ENCODE results near the gene DAP3.

Gene DAP3

DNA sequence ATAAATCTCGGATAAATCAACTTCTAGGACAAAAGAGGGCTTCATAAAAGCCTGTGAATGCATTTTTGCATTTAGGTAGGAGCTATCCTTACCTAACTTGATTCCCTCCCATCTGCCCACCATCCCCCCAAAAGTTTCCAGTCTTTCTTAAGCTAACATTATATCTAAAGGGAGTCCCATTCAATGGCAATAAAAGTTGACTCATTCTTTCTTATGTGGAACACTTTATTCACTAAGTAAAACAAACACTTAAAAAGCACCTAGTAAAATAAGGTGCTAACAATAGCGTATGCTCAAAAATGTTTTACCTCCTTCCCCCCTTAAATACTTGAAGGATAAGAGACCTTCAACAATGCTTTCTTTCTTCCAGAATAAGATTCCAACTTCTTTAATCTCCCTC is 84.3 kb downstream of the DAP3 start:
- TF ChIP-seq, protein P1, sequence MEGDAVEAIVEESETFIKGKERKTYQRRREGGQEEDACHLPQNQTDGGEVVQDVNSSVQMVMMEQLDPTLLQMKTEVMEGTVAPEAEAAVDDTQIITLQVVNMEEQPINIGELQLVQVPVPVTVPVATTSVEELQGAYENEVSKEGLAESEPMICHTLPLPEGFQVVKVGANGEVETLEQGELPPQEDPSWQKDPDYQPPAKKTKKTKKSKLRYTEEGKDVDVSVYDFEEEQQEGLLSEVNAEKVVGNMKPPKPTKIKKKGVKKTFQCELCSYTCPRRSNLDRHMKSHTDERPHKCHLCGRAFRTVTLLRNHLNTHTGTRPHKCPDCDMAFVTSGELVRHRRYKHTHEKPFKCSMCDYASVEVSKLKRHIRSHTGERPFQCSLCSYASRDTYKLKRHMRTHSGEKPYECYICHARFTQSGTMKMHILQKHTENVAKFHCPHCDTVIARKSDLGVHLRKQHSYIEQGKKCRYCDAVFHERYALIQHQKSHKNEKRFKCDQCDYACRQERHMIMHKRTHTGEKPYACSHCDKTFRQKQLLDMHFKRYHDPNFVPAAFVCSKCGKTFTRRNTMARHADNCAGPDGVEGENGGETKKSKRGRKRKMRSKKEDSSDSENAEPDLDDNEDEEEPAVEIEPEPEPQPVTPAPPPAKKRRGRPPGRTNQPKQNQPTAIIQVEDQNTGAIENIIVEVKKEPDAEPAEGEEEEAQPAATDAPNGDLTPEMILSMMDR (IDR thresholded peaks at IDR 0.05; ENCODE audit: low read depth, low read length) = no peak
- TF ChIP-seq MYC (IDR thresholded peaks at IDR 0.05; ENCODE audit: low read depth, low read length) = no peak
- TF ChIP-seq POLR2A (IDR thresholded peaks at IDR 0.05; ENCODE audit: extremely low read depth, insufficient read length) = no peak
- TF ChIP-seq, protein P2, sequence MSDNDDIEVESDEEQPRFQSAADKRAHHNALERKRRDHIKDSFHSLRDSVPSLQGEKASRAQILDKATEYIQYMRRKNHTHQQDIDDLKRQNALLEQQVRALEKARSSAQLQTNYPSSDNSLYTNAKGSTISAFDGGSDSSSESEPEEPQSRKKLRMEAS (IDR thresholded peaks at IDR 0.05; ENCODE audit: low read depth, low read length) = no peak
- DNase-seq (ENCODE audit: low read depth) = no peak
- H3K4me3 ChIP-seq (ENCODE audit: low read depth, low read length) = no peak overlapping the region

DNA sequence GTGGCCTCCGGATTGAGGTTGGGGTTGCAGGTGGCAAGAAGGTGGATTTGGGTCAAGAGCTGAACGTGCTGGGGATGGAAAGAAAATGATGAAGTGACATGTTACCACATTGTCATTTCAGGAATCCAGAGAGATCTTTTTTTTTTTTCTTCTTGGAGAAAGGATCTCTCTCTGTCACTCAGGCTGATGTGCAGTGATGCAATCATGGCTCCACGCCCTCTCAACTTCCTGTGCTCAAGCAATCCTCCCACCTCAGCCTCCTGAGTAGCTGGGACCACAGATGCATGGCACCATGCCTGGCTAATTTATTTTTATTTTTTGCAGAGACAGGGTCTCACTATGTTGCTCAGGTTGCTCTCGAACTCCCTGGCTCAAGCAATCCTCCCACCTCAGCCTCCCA is 87.5 kb downstream of the DAP3 start:
- H3K4me3 ChIP-seq (ENCODE audit: low read depth, low read length) = no peak overlapping the region
- TF ChIP-seq POLR2A (IDR thresholded peaks at IDR 0.05; ENCODE audit: extremely low read depth, insufficient read length) = no peak
- TF ChIP-seq MYC (IDR thresholded peaks at IDR 0.05; ENCODE audit: low read depth, low read length) = no peak
- TF ChIP-seq, protein P1 (IDR thresholded peaks at IDR 0.05; ENCODE audit: low read depth, low read length) = no peak
- TF ChIP-seq, protein P2 (IDR thresholded peaks at IDR 0.05; ENCODE audit: low read depth, low read length) = no peak
- DNase-seq (ENCODE audit: low read depth) = peak; percentile 72

DNA sequence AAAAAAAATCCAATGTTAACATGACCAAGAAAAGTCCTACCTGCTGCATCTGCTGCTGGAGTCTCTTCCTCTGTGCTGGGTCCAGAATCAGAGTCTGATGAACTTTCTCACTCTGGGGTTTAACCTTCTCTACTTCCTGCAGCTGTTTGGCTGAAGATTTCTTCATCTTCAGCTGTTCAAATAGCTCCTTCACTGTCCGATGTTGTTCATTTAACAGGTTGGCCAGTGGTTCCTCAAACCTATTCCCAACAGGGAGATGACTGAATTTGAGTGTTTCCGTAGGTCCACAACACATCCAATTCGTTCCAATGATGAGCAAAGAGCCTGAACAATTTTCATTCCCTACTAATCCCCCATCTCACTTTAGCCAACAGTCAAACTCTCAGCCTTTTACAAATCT is 88.7 kb downstream of the DAP3 start:
- peak; percentile 15 for DNase-seq (ENCODE audit: low read depth)
- no peak for TF ChIP-seq MYC (IDR thresholded peaks at IDR 0.05; ENCODE audit: low read depth, low read length)

More for the DNA sequence above, 88.7 kb downstream of the DAP3 start:
- H3K4me3 ChIP-seq (ENCODE audit: low read depth, low read length) = no peak overlapping the region

Data from NB4 (cell line).